ENCODE data around the gene OGFR.

Gene OGFR

GRCh38 chr20:62770111-62770910 is 34.3 kb upstream of the OGFR start:
- DNase-seq, result no peak

- no peak for DNase-seq
Observed at GRCh38 chr20:62770916-62771315, 33.7 kb upstream of the OGFR start.

- no peak for DNase-seq
Observed at GRCh38 chr20:62771396-62772102, 33.1 kb upstream of the OGFR start.

GRCh38 chr20:62772103-62772611 is 32.5 kb upstream of the OGFR start:
- DNase-seq, result no peak

- no peak for DNase-seq
Observed at GRCh38 chr20:62772619-62772989, 32.0 kb upstream of the OGFR start.

- DNase-seq, result no peak
Observed at GRCh38 chr20:62772990-62773844, 31.4 kb upstream of the OGFR start.

GRCh38 chr20:62773845-62774714 is 30.6 kb upstream of the OGFR start:
- DNase-seq, result no peak

GRCh38 chr20:62774762-62775161 is 29.9 kb upstream of the OGFR start:
- no peak for DNase-seq

- no peak for DNase-seq
Observed at GRCh38 chr20:62775206-62775605, 29.4 kb upstream of the OGFR start.

- DNase-seq, result no peak
Observed at GRCh38 chr20:62776035-62776691, 28.5 kb upstream of the OGFR start.

GRCh38 chr20:62776692-62777527 is 27.7 kb upstream of the OGFR start:
- no peak for DNase-seq

GRCh38 chr20:62777528-62777830 is 27.2 kb upstream of the OGFR start:
- no peak for DNase-seq

- DNase-seq, result no peak
Observed at GRCh38 chr20:62778058-62778457, 26.6 kb upstream of the OGFR start.

- no peak for DNase-seq
Observed at GRCh38 chr20:62778601-62779416, 25.8 kb upstream of the OGFR start.

- no peak for DNase-seq
Observed at GRCh38 chr20:62779417-62779685, 25.3 kb upstream of the OGFR start.

GRCh38 chr20:62780204-62780603 is 24.4 kb upstream of the OGFR start:
- DNase-seq, result no peak

- DNase-seq, result no peak
Observed at GRCh38 chr20:62780696-62781095, 23.9 kb upstream of the OGFR start.

GRCh38 chr20:62782149-62782892 is 22.3 kb upstream of the OGFR start:
- DNase-seq, result no peak

- DNase-seq, result no peak
Observed at GRCh38 chr20:62782893-62783278, 21.7 kb upstream of the OGFR start.

GRCh38 chr20:62784497-62784896 is 20.1 kb upstream of the OGFR start:
- DNase-seq, result no peak
